ENCODE data around the gene TMEM258.

GRCh38 chr11:61832754-61833153 is 40.4 kb upstream of the TMEM258 start:
- no peak for TF ChIP-seq CTCF (IDR thresholded peaks at IDR 0.05)
- TF ChIP-seq POLR2A (IDR thresholded peaks at IDR 0.05): no peak

Measured in body of pancreas (tissue), 4 donors.